Transverse colon (tissue), 4 donors: Measurements from ENCODE around the gene ATG2B. TPM values are rescaled to one million over a fixed set of nuclear protein-coding genes. Genes with fewer than 3 reads are reported as not detected.

Experiments
- DNase-seq: peaks from one replicate; pipeline ENCODE4 v3.0.0-alpha.2; 2019
- H3K27ac ChIP-seq, 4 donors: fragments of 200-600 bp; sonication (generic); 2 replicates each; pipeline ENCODE4 v1.5.1; 2016 to 2018; ENCODE audit warnings: inconsistent platforms in 4 of 4
- H3K27me3 ChIP-seq: fragments of 200-600 bp; sonication (generic); 2 replicates; pipeline ENCODE4 v1.5.1; 2017; ENCODE audit warnings: inconsistent platforms
- H3K36me3 ChIP-seq, 4 donors: fragments of 200-600 bp; sonication (generic); 2 replicates each; pipeline ENCODE4 v1.5.1; 2017 to 2019; ENCODE audit warnings: inconsistent platforms in 4 of 4
- H3K4me1 ChIP-seq, 4 donors: fragments of 200-600 bp; sonication (generic); 2 replicates each; pipeline ENCODE4 v1.5.1; 2017 to 2020; ENCODE audit warnings: inconsistent platforms in 4 of 4
- H3K4me3 ChIP-seq, 4 donors: fragments of 200-600 bp; sonication (generic); 1 replicate in 1 of 4; 2 replicates in 3 of 4; pipeline versions ENCODE4 v1.5.1 to v1.6.1; 2017 to 2019; ENCODE audit warnings: inconsistent platforms in 4 of 4
- H3K9me3 ChIP-seq, 2 donors: fragments of 200-600 bp; sonication (generic); 2 replicates each; pipeline ENCODE4 v1.5.1; 2017 to 2019; ENCODE audit warnings: inconsistent platforms in 2 of 2
- CTCF ChIP-seq, 5 experiments: fragments of 200-600 bp in 3 of 5; fragments of 450-650 bp in 2 of 5; sonication (generic) in 3 of 5; IDR thresholded peaks; 1 replicate in 2 of 5; 2 replicates in 3 of 5; pipeline ENCODE4 v1.5.1; 2016 to 2017; ENCODE audit warnings: antibody characterized with exemption in 5 of 5, inconsistent platforms in 3 of 5, mild to moderate bottlenecking in 2 of 5, moderate library complexity in 1 of 5
- EP300 ChIP-seq: sonication (generic); formaldehyde crosslinking; IDR thresholded peaks from one replicate; pipeline ENCODE4 v1.6.1; 2017; ENCODE audit warnings: antibody characterized with exemption, low read depth
- POLR2A ChIP-seq: fragments of 450-650 bp; IDR thresholded peaks from one replicate; pipeline ENCODE4 v1.6.1; 2016; ENCODE audit warnings: antibody characterized with exemption, mild to moderate bottlenecking, moderate library complexity
- POLR2AphosphoS5 ChIP-seq, 3 donors: sonication (generic); formaldehyde crosslinking; IDR thresholded peaks; one replicate each; pipeline ENCODE4 v1.6.1; 2016; ENCODE audit warnings: antibody characterized with exemption in 3 of 3
- WGBS, 2 donors: methylation state at CpG; one replicate each; pipeline ENCODE4 v1.1.5; 2018; ENCODE audit warnings: low coverage in 1 of 2; 5-methylcytosine and 5-hydroxymethylcytosine counted together
- in situ Hi-C, 4 donors: fragments of 200-750 bp; cut with MboI; loops; one replicate each; pipeline versions ENCODE4 v1.15.0 to v1.15.1; 2017; ENCODE audit warnings: low sequenced_read_pairs in 3 of 4, low pct_ligation_motif_present in 1 of 4, low pct_unique_long_range_greater_than_20kb in 1 of 4
- intact Hi-C: fragments of 100-400 bp; cut with DNase I; formaldehyde crosslinking; loops from one replicate; pipeline ENCODE4 v1.15.1; 2023; ENCODE audit warnings: low total_unique reads
- small RNA-seq, 4 donors: library from RNA; depleted of rRNA; stranded (forward); fragments of <200 nt; gene quantifications; one replicate each; pipeline ENCODE3, GENCODE V24; 2016
- total RNA-seq, 4 donors: library from RNA; depleted of rRNA; stranded (reverse); fragments of >200 nt; gene quantifications; one replicate each; pipeline ENCODE4 v1.1.0, GENCODE V29; 2016

Gene ATG2B
- total RNA-seq, 4 donors from 2014 or later, result 30.7 to 47.5 (median 42.7) TPM

GRCh38 chr14:96229315-96229714, 133.8 kb downstream of the ATG2B start:
- intact Hi-C loops, result no loop called here
- H3K4me3 ChIP-seq, result no peak overlapping the region
- H3K36me3 ChIP-seq, result no peaks in the 10 kb centered on the region
- in situ Hi-C loops, result no loop called here
- H3K27ac ChIP-seq, result no peak overlapping the region
- no peaks in the 10 kb centered on the region for H3K27me3 ChIP-seq
- H3K4me1 ChIP-seq, result peaks cover 9 to 28% (median 18%) of the 10 kb centered on the region in 4 donors
- WGBS, 2 donors, result 94% methylated on average over 6 of the region's 6 CpGs; no CpG with 5 or more reads in 1 of the 2 donors
- no peak for TF ChIP-seq EP300
- no peak for TF ChIP-seq CTCF (IDR thresholded peaks at IDR 0.05)
- no peak for TF ChIP-seq POLR2AphosphoS5 (IDR thresholded peaks at IDR 0.05)
- no peak for TF ChIP-seq POLR2A
- H3K9me3 ChIP-seq, result no peaks in the 10 kb centered on the region
- no peak for DNase-seq

Small RNA genes within 50 kb of the gene (small RNA-seq; reads per million reads assigned to genes)
- gene RNU2-33P, result 0 to 0.28 (median 0.07) reads per million in 4 donors

Other genes starting within 250 kb of the ATG2B start
- 10 to 100 TPM in 3 of 4 donors, 1 to 10 TPM in 1; 2.6 to 19.8 (median 17.4) TPM for gene BDKRB2, start 158.5 kb downstream of the ATG2B start, total RNA-seq
- 1 to 10 TPM; 1.1 to 4.4 (median 2.3) TPM for gene BDKRB1, start 107.1 kb downstream of the ATG2B start, total RNA-seq
- gene GSKIP, start 185 bp upstream of the ATG2B start, total RNA-seq, result 100 to 1,000 TPM in 1 of 4 donors, 10 to 100 TPM in 3; 41.0 to 151 (median 64.9) TPM
- gene AK7, start 28.8 kb upstream of the ATG2B start, total RNA-seq, result 1 to 10 TPM in 3 of 4 donors, under 1 TPM in 1; 0.40 to 5.6 (median 3.0) TPM
- gene PAPOLA, start 139.0 kb upstream of the ATG2B start, total RNA-seq, result 100 to 1,000 TPM; 166 to 231 (median 193) TPM